Nephron (organoid): ENCODE data around the gene PAQR6.

Experiments used
- H3K27ac Mint-ChIP-seq, 3 experiments: 2 replicates each; pipeline ENCODE4 v1.8.0; 2020; ENCODE audit warnings: mixed read lengths in 3 of 3, mild to moderate bottlenecking in 2 of 3, moderate library complexity in 1 of 3
- H3K27me3 Mint-ChIP-seq: 2 replicates; pipeline ENCODE4 v1.8.0; 2021; ENCODE audit warnings: low read depth, mild to moderate bottlenecking, moderate library complexity, mixed read lengths
- H3K36me3 Mint-ChIP-seq: 2 replicates; pipeline ENCODE4 v1.8.0; 2020; ENCODE audit warnings: low read depth, mixed read lengths
- H3K4me1 Mint-ChIP-seq: 2 replicates; pipeline ENCODE4 v1.8.0; 2020; ENCODE audit warnings: mixed read lengths
- H3K4me3 Mint-ChIP-seq, 3 experiments: 2 replicates each; pipeline ENCODE4 v1.8.0; 2020; ENCODE audit warnings: mild to moderate bottlenecking in 3 of 3, mixed read lengths in 3 of 3, moderate library complexity in 2 of 3
- H3K9me3 Mint-ChIP-seq: 2 replicates; pipeline ENCODE4 v1.8.0; 2020; ENCODE audit warnings: mixed read lengths
- TF ChIP-seq, protein P1 (sequence below), 3 experiments: fragments of 200-600 bp; sonication (generic); IDR thresholded peaks; one replicate each; pipeline ENCODE4 v1.5.0; 2021; ENCODE audit warnings: antibody characterized with exemption in 3 of 3; ENCODE audit not compliant: unreplicated experiment in 3 of 3

The PAQR6 gene

GRCh38 chr1:156276532-156276931, 28.7 kb upstream of the PAQR6 start:
- TF ChIP-seq, protein P1, sequence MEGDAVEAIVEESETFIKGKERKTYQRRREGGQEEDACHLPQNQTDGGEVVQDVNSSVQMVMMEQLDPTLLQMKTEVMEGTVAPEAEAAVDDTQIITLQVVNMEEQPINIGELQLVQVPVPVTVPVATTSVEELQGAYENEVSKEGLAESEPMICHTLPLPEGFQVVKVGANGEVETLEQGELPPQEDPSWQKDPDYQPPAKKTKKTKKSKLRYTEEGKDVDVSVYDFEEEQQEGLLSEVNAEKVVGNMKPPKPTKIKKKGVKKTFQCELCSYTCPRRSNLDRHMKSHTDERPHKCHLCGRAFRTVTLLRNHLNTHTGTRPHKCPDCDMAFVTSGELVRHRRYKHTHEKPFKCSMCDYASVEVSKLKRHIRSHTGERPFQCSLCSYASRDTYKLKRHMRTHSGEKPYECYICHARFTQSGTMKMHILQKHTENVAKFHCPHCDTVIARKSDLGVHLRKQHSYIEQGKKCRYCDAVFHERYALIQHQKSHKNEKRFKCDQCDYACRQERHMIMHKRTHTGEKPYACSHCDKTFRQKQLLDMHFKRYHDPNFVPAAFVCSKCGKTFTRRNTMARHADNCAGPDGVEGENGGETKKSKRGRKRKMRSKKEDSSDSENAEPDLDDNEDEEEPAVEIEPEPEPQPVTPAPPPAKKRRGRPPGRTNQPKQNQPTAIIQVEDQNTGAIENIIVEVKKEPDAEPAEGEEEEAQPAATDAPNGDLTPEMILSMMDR (IDR thresholded peaks at IDR 0.05; ENCODE audit: unreplicated experiment in 3 of 3): no peak
- Mint-ChIP-seq H3K27me3 (no peaks in the 10 kb centered on the region), H3K27ac (no peak overlapping the region), H3K4me1 (peaks cover 17% of the 10 kb centered on the region), H3K36me3 (peaks cover 68% of the 10 kb centered on the region), H3K4me3 (no peak overlapping the region), H3K9me3 (no peaks in the 10 kb centered on the region)

GRCh38 chr1:156270314-156270713, 22.5 kb upstream of the PAQR6 start:
- no peak overlapping the region for H3K27ac Mint-ChIP-seq
- no peaks in the 10 kb centered on the region for H3K27me3 Mint-ChIP-seq
- TF ChIP-seq, protein P1 (IDR thresholded peaks at IDR 0.05; ENCODE audit: unreplicated experiment in 3 of 3): no peak
- peaks cover 75% of the 10 kb centered on the region for H3K36me3 Mint-ChIP-seq
- no peaks in the 10 kb centered on the region for H3K4me1 Mint-ChIP-seq
- H3K9me3 Mint-ChIP-seq: no peaks in the 10 kb centered on the region
- H3K4me3 Mint-ChIP-seq: no peak overlapping the region

GRCh38 chr1:156268336-156268735, 20.5 kb upstream of the PAQR6 start:
- TF ChIP-seq, protein P1 (IDR thresholded peaks at IDR 0.05; ENCODE audit: unreplicated experiment in 3 of 3): no peak
- Mint-ChIP-seq H3K27me3 (no peaks in the 10 kb centered on the region), H3K4me1 (no peaks in the 10 kb centered on the region), H3K4me3 (no peak overlapping the region), H3K9me3 (no peaks in the 10 kb centered on the region), H3K36me3 (peaks cover 72% of the 10 kb centered on the region), H3K27ac (no peak overlapping the region)

DNA sequence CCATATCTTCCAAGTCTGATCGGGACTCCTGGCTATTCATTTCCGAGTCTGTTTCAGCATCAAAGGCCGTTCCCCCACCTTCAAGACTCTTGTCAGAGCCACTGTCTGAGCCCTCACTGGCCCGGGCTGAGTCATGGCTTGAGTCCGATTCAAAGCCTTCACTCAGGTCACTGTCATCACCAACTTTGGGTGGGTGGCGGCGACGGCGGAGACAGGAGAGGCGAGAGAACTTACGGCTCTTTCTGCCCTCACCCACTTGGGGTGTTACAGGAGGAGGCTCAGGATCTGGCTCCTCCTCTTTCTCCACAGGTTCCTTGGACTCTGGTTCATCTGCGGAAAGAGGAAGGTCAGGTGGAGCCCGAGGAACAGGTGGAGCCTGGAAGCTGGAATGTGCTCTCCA, 18.2 kb upstream of the PAQR6 start:
- H3K9me3 Mint-ChIP-seq: no peaks in the 10 kb centered on the region
- no peaks in the 10 kb centered on the region for H3K4me1 Mint-ChIP-seq
- H3K36me3 Mint-ChIP-seq: peaks cover 71% of the 10 kb centered on the region
- no peaks in the 10 kb centered on the region for H3K27me3 Mint-ChIP-seq
- TF ChIP-seq, protein P1 (IDR thresholded peaks at IDR 0.05; ENCODE audit: unreplicated experiment in 3 of 3): no peak
- no peak overlapping the region for H3K27ac Mint-ChIP-seq
- no peak overlapping the region for H3K4me3 Mint-ChIP-seq

DNA sequence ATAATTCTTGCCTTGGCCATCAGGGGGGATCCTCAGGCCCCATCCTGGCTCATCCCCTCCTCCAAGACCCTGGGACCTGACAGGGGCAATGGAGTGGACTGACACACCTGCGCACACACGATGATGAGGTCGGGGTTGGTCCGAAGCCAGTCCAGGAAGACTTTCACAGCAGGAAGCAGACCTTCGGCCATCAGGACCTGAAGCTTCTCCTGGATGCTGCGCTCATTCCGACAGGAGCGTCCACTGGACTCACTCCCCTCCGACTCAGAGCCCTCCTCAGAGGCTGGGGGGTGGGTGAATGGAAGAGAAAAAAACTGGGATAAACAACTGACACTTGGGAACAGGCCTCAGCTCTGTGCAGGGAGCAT, 15.4 kb upstream of the PAQR6 start:
- no peaks in the 10 kb centered on the region for H3K9me3 Mint-ChIP-seq
- TF ChIP-seq, protein P1 (IDR thresholded peaks at IDR 0.05; ENCODE audit: unreplicated experiment in 3 of 3): no peak
- H3K4me3 Mint-ChIP-seq: no peak overlapping the region
- no peaks in the 10 kb centered on the region for H3K27me3 Mint-ChIP-seq
- no peaks in the 10 kb centered on the region for H3K4me1 Mint-ChIP-seq
- H3K27ac Mint-ChIP-seq: no peak overlapping the region
- peaks cover 79% of the 10 kb centered on the region for H3K36me3 Mint-ChIP-seq

DNA sequence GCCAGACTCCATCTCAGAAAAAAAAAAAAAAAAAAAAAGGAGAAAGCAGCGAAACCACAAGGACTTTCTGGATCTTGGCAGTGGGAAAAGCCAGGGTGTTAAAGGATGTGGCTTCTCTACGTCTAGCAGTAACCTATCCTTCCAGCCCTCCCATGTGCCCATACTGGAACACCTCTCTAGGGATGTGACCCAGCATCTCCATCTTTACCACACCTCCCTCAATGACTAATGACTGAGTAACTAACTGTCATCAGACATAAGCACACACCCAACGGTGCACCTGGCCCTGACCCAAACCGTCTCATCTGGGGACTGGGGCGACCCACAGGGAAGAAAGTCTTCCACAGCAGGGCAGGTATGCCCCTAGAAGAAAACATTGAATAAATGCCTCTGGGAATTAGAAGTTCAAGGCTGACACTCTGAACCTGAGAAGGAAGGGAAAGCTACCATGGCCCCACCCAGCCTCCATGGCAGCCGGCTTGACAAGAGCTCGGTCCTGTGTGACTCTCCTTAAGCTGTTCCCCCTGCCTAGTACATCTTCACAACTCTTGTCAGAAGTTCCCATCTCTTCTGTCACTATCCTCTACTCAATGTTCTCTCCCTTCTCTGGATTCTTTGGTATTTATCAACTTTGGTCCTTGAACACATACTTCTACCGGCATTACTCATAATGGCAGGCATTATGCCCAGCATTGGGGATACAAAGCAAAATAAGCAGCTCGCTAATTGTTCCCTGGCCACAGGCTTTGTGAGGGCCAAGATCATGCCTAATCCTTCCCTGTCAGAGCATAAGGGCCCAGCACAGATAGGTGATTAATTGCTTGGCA, 14.8 kb upstream of the PAQR6 start:
- H3K27me3 Mint-ChIP-seq: no peaks in the 10 kb centered on the region
- no peak overlapping the region for H3K27ac Mint-ChIP-seq
- H3K36me3 Mint-ChIP-seq: peaks cover 81% of the 10 kb centered on the region
- TF ChIP-seq, protein P1 (IDR thresholded peaks at IDR 0.05; ENCODE audit: unreplicated experiment in 3 of 3): no peak
- H3K4me1 Mint-ChIP-seq: no peaks in the 10 kb centered on the region
- H3K9me3 Mint-ChIP-seq: no peaks in the 10 kb centered on the region
- H3K4me3 Mint-ChIP-seq: no peak overlapping the region
